Stimulated activated CD4-positive, alpha-beta T cell treated with anti-CD3 and anti-CD28 coated beads, Interleukin-1b, Interleukin-23, amount 100 ng/mL, for 48 hours (primary cell): ENCODE results near the gene INTS3.
"Not testable (repeated sequence)": the region's sequence is repeated elsewhere in the genome, so short reads cannot be mapped to it uniquely, and the experiment has no call there.

ENCODE experiments used
- DNase-seq: peaks from one replicate; pipeline ENCODE4 v3.0.0-alpha.2; 2020

Gene INTS3

DNA sequence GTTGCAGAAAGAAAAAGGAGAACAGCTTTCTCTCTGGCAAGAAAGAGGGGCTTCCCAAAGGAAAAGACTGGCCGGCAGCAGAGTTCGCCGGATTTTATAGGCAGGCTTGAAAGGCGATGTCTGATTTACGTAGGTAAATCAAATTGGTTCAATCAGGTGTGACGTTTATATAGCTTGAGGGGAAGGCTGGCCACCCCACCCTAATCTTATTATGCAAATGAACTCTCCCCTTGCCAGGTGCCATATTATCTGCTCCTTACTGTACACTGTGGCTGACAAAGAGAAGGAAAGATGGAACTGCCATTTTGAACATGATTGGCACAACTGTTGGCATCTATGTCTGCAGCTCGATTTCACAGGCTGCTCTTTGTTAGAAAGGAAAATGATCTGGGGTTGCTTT, 16.8 kb upstream of the INTS3 start:
- DNase-seq: no peak

GRCh38 chr1:153716211-153716610, 11.6 kb upstream of the INTS3 start:
- not testable (repeated sequence) for DNase-seq

DNA sequence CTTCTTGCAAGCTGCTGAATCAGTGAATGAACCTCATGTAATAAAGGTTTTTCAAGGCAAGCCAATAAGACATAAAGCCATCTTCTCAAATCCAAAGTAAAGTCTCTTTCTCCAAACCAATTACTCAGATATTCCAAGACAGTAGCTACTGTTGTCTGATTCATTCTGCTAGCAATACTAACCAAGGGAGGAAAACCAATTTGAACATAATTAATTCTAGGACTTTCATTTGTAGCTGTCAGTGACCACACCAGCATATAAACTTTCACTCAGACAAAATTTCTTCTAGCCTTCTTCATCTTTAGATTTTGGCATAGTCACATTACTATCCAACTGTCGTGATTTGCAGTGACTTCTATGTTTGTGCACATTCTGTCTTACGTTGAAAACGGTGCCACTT, 10.5 kb upstream of the INTS3 start:
- DNase-seq: no peak

GRCh38 chr1:153723687-153724086, 4.2 kb upstream of the INTS3 start:
- DNase-seq: no peak

DNA sequence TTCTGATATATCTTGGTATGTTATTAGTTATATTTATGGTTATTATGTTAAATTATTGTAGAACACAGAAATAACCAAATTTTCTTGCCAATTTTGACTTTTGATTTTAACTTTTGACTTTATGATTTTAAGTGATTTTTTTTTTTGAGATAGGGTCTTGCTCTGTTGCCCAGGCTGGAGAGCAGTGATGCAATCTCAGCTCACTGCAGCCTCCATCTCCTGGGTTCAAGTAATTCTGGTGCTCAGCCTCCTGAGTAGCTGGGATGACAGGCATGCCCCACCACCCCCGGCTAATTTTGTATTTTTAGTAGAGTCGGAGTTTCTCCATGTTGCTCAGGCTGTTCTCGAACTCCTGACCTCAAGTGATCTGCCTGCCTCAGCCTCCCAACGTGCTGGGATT, 3.2 kb upstream of the INTS3 start:
- not testable (repeated sequence) for DNase-seq

GRCh38 chr1:153728305-153729066, 636 bp downstream of the INTS3 start:
- DNase-seq: peak; percentile 5

- DNase-seq: no peak
Measured at GRCh38 chr1:153730468-153730988, 2.7 kb downstream of the INTS3 start.

GRCh38 chr1:153733970-153734369, 6.1 kb downstream of the INTS3 start:
- DNase-seq: no peak

DNA sequence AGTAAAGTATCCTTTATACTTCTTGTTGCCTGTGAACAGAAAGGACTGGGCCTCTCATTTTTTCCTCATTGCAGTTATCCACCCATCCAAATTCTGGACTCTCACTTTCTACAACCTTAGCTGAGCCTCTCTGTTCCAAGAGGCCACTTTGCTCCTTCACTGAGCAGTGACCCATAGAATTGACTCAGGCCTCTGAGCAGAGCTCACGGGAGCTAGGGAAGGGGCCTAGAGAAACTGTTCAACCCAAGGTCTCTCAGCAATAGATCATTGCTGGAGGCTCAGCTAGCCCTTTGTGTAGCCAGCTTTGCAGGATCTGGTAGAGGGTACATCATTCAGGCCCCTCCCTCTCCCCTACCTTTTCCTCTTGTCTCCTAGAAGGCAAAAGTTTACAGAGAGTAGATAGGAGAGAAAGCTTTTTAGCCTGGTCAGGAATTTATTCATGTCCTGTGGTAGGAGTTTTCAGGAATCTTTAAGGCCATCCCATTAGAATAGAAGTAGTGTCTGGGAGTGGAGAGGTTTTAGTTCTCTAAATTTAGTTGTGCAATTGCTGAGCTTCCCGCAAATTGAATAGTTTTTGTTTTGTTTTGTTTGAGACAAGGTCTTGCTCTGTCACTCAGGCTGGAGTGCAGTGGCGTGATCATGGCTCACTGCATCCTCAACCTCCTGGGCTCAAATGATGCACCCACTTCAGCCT, 6.7 kb downstream of the INTS3 start:
- DNase-seq: no peak

DNA sequence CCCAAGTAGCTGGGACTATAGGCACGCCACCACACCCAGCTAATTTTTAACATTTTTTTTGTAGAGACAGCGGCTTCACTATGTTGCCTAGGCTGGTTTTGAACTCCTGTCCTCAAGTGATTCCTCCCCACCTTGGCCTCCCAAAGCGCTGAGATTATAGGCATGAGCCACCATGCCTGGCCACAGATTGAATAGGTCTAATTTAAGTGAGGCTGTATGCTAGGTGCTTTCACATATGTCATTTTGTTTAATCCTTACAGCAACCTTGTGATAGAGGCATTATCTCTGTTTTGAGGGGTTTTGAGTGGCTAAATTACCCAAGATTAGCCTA, 7.2 kb downstream of the INTS3 start:
- DNase-seq: no peak

GRCh38 chr1:153741986-153742385, 14.1 kb downstream of the INTS3 start:
- no peak for DNase-seq

DNA sequence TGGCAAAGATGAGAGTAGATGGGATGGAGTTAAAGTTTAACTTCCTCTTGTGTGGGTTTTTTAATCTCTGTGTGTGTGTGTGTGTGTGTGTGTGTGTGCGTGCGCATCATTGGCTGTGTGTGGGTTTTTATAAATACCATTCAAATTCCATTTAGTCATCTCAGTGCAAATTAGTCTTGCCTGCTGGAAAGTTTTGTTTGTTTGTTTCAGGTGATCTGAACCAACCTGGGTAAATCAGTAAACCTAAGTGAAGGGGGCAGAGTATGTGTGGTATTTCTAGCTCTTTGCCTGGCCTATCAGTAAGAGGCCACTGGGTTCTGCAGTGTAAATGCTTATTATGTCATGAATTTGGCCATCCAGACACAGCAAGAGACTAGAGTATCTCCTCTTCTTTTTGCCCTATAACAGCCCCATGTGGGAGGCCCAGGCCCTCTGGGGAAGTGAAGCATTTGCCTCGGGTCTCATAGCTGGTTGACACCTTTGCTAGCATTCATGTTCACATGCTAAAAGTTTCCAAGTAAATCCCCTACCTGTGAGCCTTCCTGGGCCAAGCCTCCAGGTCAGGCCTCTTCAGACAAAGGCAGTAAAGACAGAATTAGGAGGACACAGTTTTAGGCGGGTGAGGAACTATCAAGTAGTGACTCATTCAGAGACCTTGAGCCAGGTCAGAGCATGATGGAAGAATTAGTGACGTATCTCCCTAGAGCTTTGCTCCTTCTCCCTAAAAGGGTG, 14.7 kb downstream of the INTS3 start:
- no peak for DNase-seq

DNA sequence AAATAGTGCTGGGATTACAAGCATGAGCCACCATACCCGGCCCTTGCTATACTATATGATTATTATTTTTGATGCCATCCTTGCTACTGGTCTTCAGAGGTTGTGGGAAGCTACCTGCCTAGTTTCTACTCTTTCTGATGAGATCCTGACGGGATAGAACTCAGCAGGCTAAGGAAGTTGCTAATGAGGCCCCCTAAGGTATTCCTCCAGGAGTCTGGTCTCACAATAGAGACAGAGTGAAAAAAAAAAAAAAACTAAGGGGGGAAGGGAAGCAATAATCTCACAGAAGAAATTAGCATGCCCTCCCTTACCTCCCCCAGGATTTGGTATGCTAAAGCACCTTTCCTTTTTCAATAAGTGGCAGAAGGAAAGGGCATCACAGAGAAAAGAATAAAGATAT, 17.6 kb downstream of the INTS3 start:
- DNase-seq: no peak

GRCh38 chr1:153746174-153746573, 18.3 kb downstream of the INTS3 start:
- no peak for DNase-seq

DNA sequence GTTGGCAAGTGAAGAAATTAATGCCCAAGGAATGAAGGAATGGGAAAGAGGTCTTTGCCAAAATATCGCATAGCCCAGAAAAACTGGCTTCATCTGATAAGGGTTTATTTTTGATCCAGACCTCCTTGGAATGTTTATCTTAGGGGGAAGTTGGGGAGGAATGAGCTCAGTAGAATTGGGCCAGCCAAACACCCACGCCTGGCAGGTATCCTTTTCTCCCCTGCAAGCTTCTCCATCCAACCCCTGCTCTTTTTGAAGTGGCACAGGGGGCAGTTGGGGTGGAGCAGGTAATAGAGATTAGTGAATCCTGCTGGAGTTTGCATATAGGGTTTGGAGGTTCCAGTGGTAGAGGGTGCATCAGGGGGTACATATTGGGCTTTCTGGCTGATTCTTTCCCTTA, 21.1 kb downstream of the INTS3 start:
- no peak for DNase-seq

DNA sequence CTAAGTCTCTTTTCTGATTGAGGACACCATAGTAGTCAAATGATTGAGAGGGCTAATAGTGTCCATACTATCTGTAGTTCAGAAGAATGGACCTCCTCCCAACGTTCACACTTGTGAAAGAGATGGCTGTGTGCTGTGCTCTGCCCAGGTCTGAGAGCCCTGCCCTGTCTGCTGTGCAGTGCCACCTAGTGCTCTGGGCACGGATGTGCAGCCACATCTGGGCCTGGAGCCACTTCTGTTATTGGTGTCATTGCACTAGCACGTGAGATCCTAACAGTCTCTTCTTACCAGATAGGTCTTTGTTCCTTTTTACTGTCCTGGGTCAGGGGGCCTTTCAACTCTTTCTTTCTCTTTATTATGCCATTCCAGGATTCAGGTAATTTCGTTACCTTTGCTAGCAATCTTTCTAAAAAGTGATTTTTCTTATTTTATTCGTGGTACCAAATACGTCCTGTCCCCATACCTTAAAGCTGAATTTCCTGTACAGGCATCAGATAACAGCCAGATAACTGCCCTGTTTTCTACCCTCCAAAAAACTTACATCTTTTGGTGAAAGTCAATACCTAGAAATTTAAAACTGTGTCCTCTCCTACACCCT, 21.7 kb downstream of the INTS3 start:
- peak; percentile 79 for DNase-seq

DNA sequence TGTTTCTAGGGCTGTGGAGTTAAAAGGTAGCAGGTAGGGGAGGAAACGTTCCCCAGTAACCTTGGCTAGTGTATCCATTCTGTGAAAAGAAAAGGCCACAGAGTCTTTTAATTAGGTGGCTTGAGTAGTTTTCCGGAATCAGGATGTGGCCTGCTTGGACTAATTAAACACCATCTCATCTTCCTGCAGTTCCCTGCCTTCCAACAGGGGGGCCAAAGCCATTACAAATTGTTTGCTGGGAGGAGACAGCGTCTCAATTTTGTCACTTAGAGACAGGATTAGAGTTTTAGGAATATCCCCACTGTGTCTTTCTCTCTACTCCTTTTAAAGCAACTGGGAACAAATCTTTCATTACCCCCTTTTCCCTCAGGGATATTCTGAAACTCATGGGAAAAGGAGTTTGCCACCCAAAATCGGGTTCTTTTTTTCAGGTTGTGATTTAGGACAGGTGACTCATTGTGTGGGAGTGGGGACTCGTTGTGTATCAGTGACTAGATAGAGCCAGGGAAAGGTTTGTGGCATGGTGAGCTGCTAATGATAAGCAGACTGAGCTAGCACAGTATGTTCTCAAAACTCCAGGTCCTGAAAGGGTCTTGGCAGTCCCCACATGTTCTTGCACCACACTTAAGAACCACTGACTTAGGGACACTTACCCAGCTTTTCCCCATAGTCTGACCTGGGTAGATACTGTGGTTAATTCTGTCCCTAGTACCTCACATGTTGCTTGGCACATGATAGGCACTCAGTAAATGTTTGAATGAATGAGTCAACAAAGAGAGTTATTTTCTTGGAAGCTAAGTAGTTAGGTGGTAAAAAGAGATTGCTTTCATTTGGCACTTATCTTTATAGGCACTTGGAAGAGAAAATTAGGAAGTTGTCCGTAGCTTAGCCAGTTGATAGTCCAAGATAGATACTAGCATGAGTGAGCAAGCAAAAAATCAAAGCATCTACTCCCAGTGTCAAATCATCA, 22.5 kb downstream of the INTS3 start:
- no peak for DNase-seq

DNA sequence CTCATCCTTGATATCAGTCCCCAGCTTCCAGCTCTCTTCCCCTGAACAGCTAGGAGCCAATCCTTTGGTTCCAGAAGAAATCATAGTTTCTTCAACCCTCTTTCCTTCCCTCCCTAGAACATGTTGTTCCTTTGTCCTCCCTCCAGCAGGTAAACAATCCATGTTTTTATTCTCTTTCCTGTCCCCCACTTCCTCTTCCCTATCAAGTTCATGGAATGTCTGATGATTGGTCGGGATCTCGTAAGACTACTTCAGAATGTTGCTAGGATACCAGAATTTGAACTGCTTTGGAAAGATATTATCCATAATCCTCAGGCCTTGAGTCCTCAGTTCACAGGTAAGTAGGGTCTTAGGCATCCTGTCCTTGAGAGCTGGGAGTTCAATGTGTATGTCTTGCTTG, 24.2 kb downstream of the INTS3 start:
- no peak for DNase-seq

- no peak for DNase-seq
Measured at GRCh38 chr1:153752571-153753195, 24.8 kb downstream of the INTS3 start.

DNA sequence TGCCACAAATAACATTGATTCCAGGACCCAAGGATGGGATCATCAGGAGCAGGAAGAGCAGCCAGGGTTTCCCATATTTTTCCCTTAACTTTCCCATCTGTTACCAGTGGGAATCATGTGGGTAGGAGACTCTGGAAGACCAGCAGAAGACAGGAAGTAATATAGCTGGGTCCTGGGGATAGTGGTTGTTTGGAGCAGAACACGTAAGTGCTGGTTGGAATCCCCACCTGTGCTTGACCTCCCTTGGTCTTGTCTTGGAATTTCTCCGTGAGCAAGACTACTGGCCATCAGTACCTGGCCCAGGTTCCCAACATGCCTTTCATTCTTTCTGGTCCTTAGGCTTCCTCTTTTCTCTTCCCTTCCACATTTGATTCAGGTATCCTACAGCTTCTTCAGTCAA, 26.4 kb downstream of the INTS3 start:
- DNase-seq: no peak

- DNase-seq: no peak
Measured at GRCh38 chr1:153760440-153760839, 32.6 kb downstream of the INTS3 start.
